HG02678 (cell line): Measurements from ENCODE around the gene ARPC5.
"Not testable (repeated sequence)": the region's sequence is repeated elsewhere in the genome, so short reads cannot be mapped to it uniquely, and the experiment has no call there.

Experiments
- ATAC-seq: cut with Tn5 transposase; IDR thresholded peaks from one replicate; pipeline ENCODE4 v1.9.1; 2021; ENCODE audit warnings: mild to moderate bottlenecking, moderate library complexity; ENCODE audit not compliant: unreplicated experiment

The ARPC5 gene

DNA sequence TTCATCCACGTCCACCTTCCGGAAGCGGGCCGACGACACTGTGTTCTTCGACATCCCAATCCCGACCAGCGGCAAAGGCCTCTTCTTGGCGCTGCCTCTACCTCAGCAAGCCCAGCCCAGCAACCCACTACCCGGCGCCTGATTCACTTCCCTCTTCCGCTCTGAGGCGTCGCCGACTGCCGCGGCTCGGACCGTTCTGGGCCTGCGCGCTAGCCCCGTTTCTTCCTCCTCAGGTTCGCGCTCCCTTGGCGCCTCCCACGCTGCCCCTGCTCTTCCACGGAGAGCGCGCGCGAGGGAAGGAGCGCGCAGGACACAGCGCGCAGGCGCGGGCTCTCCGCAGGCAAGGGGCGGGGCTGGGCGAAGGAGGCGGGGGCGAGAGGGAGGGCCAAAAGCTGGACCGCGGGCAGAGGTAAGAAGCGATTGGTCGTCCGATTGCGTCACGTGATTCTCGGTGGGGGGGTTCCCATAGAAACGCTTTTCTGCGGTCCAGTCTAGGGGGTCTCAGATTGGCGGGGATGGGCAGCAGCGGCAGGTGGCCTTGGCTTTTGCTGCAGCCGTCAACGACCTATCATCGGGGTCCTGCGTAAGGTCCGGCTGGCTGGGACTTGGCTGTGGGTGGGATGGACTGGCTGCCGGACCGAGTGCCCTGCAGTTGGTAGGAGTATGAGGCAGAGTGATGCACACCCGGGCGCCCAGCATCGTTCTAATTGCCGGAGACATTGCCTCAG is at the start of gene ARPC5:
TSS of gene ARPC5 (minus strand) at position 178 of the 728 bp plus-strand sequence. CDS start at position 54, 124 bp downstream.
- peak; percentile 85 for ATAC-seq

DNA sequence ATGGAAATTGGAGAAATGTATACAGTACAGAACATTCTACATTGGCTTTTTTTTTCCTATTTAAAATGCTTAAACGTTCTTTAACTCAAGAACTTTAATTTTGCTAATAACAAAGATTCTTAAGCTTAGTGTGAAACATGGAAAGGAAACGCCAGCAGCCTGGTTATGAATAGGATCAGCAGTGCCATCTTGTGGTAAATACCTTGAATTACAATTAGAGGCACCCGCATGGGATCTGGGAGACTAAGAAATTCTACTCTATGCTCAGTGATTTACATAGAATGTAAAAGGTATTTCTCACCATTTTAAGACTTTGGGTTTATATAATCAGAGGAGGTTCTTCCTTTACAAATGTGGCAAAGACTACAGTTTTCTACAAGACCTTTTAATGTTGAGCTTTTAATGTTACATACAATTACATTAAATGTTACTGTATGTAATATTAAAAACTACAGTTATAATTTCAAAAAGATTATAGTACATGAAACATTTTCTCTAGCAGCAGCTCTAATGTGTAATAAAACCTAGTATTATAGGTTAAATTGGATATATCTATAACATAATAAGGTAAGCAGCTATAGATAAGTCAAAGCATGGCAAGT is 49.6 kb upstream of the ARPC5 start:
- no peak for ATAC-seq

DNA sequence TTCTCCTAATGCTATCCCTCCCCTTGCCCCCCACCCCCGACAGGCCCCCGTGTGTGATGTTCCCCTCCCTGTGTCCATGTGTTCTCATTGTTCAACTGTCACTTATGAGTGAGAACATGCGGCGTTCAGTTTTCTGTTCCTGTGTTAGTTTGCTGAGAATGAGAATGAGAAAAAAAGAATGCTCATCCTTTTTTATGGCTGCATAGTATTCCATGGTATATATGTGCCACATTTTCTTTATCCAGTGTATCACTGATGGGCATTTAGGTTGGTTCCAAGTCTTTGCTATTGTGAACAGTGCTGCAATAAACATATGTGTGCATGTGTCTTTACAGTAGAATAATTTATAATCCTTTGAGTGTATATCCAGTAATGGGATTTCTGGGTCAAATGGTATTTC is 43.8 kb upstream of the ARPC5 start:
- not testable (repeated sequence) for ATAC-seq

DNA sequence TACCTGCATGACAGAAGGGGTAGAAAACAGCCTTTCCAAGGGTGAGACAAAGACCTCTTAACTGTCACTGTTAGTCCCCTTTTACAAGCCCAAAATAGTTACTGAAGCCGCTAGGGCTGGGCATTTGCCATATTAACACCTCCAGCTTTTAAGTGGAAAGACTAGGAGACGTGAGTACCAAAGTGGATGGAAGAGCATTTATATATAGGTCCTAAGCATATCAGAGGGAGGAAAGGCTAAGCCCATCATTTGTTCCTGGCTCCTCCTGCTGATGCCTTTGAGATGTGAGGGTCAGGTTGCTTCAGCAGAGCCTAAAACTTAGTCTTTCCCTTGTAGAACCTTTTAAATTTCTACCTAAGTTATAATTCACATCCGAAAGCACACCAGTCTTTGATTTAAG is 43.2 kb upstream of the ARPC5 start:
- ATAC-seq = no peak

DNA sequence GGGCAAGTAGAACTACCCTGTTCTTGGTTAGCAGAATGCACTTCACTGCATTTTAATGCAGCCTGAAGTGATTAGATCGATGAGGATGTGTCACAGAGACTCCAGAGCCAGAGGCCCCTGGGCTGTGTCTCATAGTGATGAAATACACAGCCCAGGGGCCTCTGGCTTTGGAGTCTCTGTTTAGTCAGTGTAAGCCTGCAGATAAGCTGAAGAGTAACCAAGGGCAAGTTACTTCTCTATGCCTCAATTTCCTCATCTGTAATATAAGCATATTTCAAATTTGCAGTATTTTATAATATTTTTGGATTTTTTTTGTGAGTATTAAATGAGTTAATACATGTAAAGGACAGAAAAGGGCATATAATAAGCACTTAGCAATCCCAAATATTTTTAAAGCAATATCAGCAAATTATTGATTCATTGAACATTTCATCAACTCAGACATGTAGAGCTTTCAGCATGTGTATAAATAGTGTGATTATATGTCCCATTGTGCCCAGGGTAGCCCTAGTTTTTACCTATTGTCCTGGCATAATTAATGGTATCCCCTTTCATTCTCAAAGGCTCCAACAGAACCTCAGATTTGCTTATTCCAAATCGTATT is 41.1 kb upstream of the ARPC5 start:
- ATAC-seq = no peak

DNA sequence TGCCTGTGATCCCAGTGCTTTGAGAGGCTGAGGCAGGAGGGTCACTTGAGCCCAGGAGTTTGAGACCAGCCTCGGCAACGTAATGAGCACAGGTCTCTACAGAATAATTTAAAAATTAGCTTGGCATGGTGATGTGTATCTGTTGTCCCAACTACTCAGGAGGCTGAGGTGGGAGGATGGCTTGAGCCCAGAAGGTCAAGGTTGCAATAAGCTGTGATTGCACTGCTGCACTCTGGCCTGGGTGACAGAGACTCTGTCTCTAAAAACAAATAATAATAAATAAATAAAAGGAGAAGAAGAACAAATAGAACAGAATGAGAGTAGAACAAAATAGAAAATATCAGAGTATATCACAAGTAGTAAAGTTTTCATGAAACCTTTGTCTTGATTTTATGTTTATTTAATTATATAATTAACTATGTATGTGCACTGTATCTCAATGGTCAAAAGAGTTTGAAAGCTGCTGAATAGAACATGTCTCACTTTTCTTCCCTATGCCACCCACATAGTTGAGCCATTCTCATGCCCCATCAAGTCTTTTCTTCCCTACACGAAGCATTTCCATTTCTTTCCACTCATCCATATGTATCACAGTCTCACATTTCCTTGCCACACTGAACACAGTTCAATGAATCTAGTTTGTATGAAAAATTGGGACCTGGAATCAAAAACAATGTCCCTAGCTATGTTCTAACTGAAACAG is 40.5 kb upstream of the ARPC5 start:
- ATAC-seq = no peak

DNA sequence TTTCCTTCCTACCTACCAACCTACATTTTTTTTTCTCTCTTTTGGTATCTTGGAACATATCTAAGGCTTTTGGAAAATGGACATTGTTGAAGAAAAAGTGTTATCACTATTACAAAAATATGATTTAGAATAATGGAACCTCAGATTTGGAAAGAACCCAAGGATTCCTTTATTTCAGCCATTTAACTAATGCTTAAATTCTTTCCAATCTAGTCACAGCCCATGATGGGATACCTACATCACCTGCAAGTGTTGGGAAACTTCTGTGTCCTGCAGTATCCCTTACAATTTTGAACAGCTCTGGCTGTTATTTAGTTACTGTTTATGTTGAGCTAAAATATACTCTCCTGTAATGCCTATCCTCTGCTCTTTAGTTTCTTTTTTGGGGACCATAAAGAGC is 39.8 kb upstream of the ARPC5 start:
- ATAC-seq = no peak

DNA sequence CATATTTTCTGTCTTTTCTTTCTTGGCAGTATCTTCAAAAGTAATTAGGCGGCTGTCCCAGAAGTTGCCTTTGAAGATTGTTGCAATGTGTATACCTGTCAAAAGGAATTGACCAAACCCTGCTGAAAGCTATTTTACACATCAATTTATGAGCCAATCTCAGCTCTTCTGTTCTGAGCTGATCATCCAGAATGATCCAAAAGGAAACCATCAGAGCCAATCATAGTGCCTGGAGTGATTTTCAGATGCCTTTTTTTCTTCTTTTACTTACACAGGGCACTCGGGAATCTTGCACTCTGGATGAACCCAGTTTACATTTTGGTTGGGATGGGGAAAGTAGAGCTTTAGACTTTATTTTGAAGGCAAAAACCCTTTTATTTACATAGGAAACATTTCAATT is 39.3 kb upstream of the ARPC5 start:
- no peak for ATAC-seq

DNA sequence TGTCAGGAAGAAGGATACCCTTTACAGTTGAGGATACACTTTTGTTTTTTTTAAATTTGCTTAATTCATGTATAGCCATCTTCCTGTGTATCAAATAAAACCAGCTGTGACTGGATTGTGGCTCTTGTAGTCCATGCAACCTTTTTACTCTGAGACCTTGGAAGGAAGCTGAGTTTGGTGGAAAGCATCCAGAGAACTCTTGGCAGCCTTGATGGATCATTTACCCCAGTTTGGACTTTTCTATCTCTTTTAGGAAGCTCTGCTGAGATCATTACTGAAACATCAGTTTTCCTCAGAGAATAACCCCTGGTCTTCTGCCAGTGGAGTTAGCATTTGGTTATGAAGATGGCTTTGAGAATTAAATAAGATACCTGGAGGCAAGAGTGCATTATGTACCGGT is 38.8 kb upstream of the ARPC5 start:
- no peak for ATAC-seq

DNA sequence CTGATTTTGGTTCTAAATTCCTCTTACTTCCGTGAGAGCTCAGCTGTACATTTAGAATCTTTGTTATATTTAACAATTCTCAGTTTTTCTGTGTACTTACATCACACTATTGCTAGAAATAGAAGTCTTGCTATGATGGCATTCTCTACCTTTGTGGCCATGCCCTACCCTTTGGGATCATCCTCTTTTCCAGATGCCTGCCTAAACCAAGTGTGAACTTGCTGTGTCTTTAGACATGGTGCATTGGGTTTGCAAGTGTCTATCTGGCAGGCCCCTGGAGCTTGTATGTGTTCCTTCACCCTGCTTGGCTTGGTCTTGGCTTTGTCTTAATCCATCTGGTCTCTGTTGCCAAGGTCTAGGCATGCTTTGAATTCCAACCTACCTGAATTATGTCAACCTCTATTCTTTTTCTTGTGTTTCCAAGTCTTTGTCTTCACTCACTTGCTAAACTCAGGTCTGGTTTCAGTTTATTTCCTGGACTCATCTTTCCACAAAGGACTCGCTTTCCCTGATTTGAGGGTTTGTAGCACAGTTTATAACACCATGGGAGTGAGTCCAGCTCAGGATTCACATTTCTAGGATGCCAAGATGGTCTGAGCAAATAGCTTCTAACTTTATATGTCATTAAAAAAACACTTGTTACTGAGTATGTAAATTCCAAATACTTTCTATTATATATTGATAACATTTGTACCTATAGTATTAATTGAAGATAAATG is 38.2 kb upstream of the ARPC5 start:
- ATAC-seq = no peak

DNA sequence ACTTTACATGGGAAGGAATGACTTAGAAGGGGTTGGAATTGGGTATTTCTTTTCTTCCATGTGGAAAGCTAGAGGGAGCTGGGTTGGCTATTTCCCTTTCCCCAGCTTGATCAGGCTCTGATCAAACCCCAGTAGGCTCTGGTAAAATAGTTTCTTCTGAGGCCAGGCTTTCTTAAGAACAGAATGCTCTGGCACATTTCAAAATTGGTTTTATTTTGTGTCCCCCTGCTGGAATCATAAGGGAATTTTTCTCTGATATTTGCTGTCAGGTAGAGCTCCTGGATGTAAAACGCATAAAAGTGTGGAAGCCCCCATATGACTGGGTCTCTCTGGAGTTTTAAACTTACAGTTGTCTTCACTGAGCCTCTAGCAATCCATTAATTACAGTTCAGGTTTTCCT is 34.6 kb upstream of the ARPC5 start:
- ATAC-seq = no peak

DNA sequence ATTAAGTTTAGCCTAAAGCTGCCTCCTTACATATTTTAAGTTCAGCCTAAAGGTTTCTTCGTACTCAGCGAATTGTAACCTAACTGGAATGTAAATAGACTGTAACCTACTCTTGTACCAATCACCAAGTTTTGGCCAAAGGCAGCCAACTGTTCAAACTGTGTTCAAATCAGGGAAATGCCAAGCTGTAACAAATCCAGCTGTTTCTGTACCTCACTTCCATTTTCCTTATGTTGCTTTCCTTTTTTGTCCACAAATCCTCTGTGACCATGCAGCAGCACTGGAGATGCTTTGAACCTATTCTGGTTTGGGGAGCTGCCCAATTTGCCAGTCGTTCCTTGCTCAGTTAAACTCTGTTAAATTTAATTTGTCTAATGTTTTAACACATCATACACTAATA is 20.8 kb upstream of the ARPC5 start:
- ATAC-seq = no peak

DNA sequence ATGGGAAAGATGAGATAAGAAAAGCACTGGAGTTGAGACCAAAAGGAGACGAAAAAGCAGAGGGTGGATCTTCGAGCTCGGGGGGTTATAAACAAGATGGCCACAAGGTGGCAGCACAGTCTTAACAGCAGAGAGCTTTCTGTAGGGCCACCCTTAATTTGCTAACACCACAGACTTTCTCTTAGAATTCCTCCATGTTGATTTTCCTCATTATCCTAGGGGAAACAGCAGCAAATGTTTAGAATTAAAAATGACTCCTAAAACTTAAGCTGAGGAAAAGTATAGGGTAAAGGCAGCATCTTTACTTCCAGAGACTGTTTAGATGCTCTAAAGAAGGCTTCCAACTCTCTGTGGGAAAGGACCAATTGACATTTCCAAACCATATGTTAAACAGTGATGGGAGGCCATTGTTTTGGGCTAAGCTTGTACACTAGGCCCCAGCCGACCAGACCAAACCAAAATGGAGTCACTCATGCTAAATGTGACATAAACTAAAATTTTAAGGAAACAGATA is 20.0 kb upstream of the ARPC5 start:
- peak; percentile 66 for ATAC-seq

DNA sequence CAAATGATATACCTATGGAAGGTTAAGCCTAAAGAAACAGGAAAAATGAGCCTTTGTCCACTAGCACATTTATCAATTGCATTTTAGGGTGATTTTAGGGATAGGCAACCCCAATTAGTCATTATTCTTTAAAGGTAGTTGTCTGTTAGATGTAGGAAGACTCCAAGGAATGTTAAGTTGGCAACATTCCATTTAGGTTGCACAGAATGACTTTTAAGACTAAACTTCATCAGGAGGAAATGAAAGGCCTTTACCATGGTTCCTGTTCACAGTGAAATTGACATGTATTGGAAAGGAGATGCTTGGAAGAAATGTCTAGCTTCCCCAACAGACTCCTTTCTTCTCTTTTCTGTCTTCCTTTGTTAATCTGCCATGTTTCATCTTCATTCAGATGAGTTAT is 19.1 kb upstream of the ARPC5 start:
- no peak for ATAC-seq

DNA sequence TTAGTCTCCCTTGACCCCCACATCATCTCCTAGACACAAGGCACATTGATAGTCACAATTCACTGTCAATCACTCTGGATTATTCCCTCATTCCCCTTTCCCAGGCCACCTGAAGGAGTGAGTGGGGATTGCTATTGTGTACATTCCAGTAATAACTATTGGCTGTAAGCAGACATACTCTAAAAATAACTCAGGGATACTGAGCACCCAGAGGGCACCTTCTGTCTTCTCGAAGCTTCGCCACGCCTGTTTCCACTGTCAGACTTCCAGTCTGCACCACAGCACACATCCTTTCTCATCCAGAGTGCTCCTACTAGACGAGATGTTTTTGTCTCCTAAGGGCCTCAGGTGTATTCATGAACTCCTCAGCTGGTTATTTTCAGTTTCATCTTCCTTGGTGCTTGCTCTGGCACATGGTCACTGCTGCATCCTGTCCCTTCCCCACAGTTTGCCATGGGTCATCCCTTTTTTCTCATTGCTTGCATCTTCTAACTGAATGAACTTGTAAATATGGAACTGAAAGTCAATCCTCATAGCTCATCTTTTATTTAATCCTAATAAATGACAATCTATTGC is 18.4 kb upstream of the ARPC5 start:
- ATAC-seq = no peak

DNA sequence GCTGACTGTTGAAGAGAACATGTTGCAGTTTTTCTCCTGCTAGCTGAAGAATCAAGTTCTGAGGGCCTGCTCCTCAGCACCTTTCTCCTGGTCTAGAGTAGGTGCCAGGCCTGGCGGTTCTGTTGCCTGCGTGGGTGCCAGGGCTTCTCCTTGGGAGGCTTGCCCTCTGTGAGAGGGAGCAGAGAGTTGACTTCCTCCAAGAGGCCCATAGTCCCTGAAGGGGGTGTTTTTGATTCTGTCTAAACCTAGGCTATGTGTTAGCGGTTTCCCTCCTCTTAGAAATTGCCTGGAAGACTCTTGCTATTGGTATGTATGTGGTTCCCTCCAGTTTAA is 17.8 kb upstream of the ARPC5 start:
- ATAC-seq = no peak

DNA sequence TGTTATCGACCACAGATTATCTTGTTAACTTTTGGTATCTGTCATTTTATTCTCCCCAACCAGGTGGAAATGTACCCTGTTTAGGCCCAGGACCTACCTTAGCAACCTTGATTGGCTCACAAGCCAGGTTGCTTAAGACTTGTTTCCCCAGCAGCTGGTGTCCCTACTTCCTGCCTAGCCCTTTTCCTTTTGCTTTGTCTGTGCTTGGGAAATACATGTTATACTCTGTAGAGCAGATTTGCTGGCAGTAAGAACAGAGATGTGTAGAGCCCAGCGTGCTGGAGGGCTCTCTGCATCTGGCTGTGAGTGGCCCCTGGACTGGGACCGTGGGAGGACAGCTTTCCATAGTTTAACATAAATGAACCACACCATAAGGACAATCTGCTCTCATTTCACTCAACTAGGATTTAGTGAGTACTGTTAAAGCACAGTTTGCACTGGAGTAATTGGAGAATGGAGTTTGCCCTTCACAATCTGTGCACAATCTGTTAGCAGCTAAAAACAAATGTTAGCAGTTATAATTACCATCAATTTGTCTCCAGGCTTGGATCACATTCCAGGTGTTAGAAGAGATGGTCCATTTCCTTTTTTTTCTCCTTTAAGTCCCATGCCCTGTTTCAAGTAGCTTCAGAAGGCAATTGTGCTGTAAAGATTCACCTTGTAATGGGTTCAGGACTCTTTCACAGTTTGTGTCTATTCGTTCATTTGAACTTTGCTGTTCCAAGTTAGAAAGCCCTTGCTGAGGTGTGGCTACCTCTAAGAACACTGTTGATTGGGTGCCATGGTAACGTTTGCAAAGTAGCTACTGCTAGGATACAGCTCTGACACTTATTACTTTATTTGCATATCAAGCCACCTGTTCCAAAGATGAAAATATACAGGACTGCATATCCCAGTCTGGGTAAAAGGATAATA is 17.2 kb upstream of the ARPC5 start, which contains the start of gene APOBEC4:
TSS of gene APOBEC4 (minus strand) at position 770 of the 915 bp plus-strand sequence. CDS start 4,535 bp downstream, outside the sequence.
- ATAC-seq = peak; percentile 22

DNA sequence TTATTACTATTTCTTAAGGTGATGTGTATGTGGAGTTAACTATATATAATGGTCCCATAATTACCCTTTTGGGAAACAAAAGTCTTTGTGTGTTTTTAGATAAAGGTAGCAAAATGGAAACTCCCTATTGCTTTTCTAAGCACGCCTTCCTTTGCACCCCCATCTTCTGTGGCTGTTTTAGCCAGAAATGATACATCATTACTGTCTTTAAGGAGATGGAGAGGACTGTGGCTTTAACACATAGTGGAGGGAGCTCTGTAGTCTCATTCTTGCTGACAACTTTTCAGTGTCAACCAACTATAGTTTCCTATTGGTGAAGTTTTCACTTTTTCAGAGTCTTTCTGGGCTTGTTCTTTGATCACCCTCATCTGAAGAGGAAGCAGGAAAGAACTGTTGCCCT is 16.5 kb upstream of the ARPC5 start:
- ATAC-seq = peak; percentile 45

DNA sequence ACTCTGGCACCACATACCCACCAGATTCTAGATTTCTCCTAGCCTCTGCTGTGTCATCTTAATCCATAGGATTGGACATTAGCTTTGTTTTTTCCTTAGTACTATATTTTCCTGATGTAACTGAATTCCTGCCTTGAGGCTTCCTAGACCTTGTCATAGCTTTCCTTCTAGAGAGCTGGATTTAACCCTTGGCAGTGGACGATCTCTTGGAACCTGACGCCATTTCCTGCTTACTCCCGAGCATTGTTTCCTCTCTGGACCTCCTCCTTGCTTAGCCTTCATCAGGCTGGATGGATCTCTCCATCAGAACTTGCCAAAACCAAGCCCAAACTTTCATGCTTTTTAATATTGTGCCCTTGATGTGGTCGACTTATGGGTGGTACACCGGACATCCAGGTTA is 16.0 kb upstream of the ARPC5 start:
- ATAC-seq = no peak

DNA sequence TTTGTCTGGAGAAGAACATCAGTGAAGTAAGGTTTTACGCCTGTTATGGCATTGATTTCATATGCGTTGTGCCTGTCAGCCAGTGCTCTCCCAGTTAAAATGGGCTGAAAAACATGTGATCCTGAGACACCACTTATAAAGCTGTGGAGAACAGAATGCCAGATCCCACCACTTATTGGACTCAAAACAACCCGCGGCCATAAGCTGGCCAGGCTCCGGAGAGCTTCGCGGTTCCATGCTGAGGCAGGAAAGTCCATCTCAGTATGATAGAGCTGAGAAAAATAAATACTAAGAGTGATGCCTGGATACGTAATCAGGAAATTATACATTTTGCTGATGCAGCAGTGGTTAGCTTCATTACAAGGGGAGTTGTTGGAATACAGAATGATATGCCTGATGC is 12.5 kb upstream of the ARPC5 start:
- no peak for ATAC-seq
